Activated CD4-positive, CD25-positive, alpha-beta regulatory T cell treated with anti-CD3 and anti-CD28 coated beads, Interleukin-2, amount 50 U/mL, for 16 hours (primary cell): ENCODE measurements around the gene QPRT.
"Not testable (repeated sequence)": the region's sequence is repeated elsewhere in the genome, so short reads cannot be mapped to it uniquely, and the experiment has no call there.

Source experiments
- DNase-seq: peaks from one replicate; pipeline ENCODE4 v3.0.0-alpha.2; 2020; ENCODE audit warnings: low read depth, low spot score

The QPRT gene

DNA sequence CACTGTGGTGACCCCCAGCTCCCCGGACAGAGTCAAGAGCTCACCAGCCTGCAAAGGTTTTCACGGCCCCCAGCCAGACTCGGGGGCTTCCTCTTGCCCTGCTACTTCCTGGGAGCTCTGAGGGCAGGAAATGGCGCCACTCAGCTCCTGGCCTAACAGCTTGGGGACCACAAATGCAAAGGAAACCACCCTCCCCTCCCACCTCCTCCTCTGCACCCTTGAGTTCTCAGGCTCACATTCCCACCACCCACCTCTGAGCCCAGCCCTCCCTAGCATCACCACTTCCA lies 16.3 kb upstream of the QPRT start:
- DNase-seq: no peak

- DNase-seq: no peak
These were observed 15.8 kb upstream of the QPRT start, which contains the start of gene SPN for GRCh38 chr16:29663016-29663806. Gene SPN, plus strand, starts transcription at chr16:29663247. Its CDS starts 482 bp downstream, at chr16:29663729.

- no peak for DNase-seq
These were observed 15.2 kb upstream of the QPRT start for GRCh38 chr16:29663807-29664090.

- DNase-seq: no peak
These were observed 14.7 kb upstream of the QPRT start for GRCh38 chr16:29664091-29664921.

- no peak for DNase-seq
These were observed 13.5 kb upstream of the QPRT start for GRCh38 chr16:29665294-29666077.

GRCh38 chr16:29667322-29667610 lies 11.7 kb upstream of the QPRT start:
- not testable (repeated sequence) for DNase-seq

DNA sequence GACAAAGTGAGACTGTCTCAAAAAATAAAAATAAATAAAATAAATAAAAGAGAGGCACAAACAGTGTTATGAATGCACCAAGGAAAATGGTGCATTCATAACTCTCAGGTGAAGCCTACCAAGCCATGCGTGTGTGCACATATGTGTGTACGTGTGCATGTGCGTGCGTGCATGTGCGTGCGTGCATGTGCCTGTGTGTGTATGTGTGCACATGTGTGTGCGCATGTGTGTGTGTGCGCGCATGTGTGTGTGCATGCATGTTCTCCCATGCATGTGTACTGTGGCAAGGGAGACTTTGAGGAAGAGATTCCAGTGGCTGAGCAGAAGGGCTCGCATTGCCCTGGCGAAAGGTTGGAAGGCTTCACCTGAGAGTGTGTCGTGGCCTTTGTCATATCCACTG lies 11.2 kb upstream of the QPRT start:
- DNase-seq: no peak

GRCh38 chr16:29668267-29668666 lies 10.7 kb upstream of the QPRT start:
- DNase-seq: no peak

GRCh38 chr16:29673501-29673900 lies 5.5 kb upstream of the QPRT start:
- DNase-seq: no peak

- no peak for DNase-seq
These were observed 4.8 kb upstream of the QPRT start for GRCh38 chr16:29674188-29674587.

DNA sequence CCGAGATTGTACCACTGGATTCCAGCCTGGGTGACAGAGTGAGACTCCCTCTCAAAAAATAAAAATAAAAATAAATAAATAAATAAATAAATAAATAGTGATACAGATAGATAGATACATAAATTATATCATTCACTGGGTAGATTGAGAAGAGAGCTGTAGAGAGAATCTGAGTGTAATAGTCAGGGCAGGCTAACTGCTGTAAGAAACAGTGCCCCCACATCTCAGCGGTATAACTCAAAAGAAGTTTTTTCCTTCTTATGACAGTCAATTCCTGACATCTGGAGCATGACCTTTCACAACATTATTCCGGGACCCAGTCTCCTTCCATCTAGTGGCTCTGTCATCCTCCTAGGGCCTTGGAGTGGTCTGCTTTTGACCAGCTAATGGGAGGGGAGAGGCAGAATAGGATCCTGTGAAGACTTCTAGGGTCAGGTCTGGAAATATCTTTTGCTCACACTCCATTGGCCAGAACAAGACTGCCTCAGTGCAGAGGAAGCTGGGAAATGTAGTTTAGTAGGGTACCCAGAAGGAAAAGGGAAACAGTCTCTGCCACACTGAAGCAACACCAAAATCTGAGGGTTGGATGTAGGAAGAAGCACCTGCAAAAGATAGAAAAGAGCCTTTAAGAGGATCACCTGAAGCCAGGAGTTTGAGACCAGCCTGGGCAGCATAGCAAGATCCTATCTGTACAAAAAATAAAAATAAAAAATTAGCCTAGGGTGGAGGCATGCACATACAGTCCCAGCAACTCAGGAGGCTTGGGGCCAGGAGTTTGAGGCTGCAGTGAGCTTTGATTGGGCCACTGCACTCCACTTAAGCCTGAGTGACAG lies 3.0 kb upstream of the QPRT start:
- DNase-seq: no peak

- no peak for DNase-seq
These were observed 1.8 kb upstream of the QPRT start for GRCh38 chr16:29676989-29677785.

- DNase-seq: no peak
These were observed 1.2 kb downstream of the QPRT start for GRCh38 chr16:29680180-29680598.

DNA sequence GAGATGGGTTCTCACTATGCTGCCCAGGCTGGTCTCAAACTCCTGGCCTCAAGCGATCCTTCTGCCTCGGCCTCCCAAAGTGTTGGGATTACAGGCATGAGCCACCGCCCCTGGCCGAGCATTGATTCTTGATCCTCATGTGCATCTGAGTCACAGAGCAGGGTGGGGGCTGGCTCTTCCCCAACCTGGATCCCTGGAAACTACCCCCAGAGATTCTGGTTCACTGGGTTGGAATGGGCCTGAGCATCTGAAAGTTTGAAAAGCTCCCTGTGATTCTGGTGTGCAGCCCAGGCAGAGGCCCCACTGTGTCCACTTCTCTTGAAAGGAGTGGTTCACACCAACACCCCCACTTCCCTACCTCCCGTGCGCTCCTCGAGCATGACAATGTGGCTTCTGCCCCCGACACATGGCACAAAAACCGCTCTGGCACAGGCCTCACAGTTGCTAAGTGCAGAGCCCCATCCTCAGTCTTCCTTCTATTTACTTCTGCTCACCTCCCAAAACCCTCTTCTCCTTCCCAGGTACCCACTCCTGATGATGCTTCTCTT lies 4.6 kb downstream of the QPRT start:
- no peak for DNase-seq

- DNase-seq: no peak
These were observed 5.7 kb downstream of the QPRT start for GRCh38 chr16:29684679-29685078.

- DNase-seq: no peak
These were observed 7.9 kb downstream of the QPRT start for GRCh38 chr16:29686740-29687332.

GRCh38 chr16:29687755-29688154 lies 8.8 kb downstream of the QPRT start:
- no peak for DNase-seq

DNA sequence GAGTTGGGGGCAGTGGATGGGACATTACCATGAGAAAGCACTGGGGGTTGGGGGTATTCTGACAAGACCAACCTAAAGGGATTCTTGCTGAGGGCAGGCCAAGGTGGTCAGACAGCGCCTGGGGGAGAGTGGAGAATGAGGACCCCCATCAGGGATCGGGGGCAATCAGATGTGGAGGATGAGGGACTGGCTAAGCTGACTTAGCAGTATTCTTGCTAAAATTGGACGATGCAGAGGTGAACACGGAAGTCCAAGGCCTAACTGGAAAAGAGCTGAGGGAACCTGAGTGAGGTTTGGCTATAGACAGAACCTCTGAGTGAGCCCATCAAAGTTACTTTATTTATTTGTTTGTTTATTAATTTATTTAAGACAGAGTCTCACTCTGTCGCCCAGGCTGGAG lies 9.2 kb downstream of the QPRT start:
- no peak for DNase-seq

- not testable (repeated sequence) for DNase-seq
These were observed 10.7 kb downstream of the QPRT start for GRCh38 chr16:29689490-29690351.
